HepG2 (cell line): ENCODE data around the gene ALKBH5. TPM values are rescaled to one million over a fixed set of nuclear protein-coding genes. Genes with fewer than 3 reads are reported as not detected.

ENCODE experiments used
- ATAC-seq: fragments of 200-7000 bp; cut with Tn5 transposase; 3 replicates; pipeline ENCODE4 v1.9.1; 2020; ENCODE audit warnings: mild to moderate bottlenecking, moderate library complexity
- BruUV-seq: library from RNA; stranded (reverse); fragments of 400-500 nt; replicated peaks from 2 replicates; lab custom pipeline; 2021; lab: Mats Ljungman, UMichigan
- CTCF ChIA-PET: fragments of 300-600 bp; formaldehyde crosslinking; extraction: SDS; loops from one replicate; lab custom pipeline; 2021; ENCODE audit warnings: low total read pairs, inconsistent platforms, low intra/inter-chr PET ratio; lab: Yijun Ruan, JAX
- POLR2A ChIA-PET: fragments of 350-600 bp; sonication (Branson Sonifier 250); formaldehyde crosslinking; loops from one replicate; lab custom pipeline; 2020; ENCODE audit warnings: antibody characterized with exemption, inconsistent platforms; lab: Yijun Ruan, JAX
- DNase-seq: peaks from one replicate; pipeline ENCODE4 v3.0.0-alpha.2; 2015; ENCODE audit warnings: low spot score
- FAIRE-seq: peaks from 3 replicates; lab custom pipeline; 2011; peaks lifted over from hg19 to GRCh38; lab: Jason Lieb, UNC
- H2AFZ ChIP-seq: one replicate; pipeline ENCODE4 v1.6.1; 2011; ENCODE audit warnings: low read length, inconsistent platforms
- H3K27ac ChIP-seq: fragments of 300-600 bp; 3 replicates; pipeline ENCODE4 v1.8.0; 2011; ENCODE audit warnings: mixed run types, mild to moderate bottlenecking, mixed read lengths, low read length, inconsistent platforms; ENCODE audit not compliant: insufficient read depth; ENCODE audit errors: extremely low read length
- H3K27me3 ChIP-seq, 2 experiments: fragments of 200-600 bp in 1 of 2; 2 replicates in 1 of 2; 3 replicates in 1 of 2; pipeline versions ENCODE4 v1.6.0 to v1.8.0; 2011; ENCODE audit warnings: low read length in 2 of 2, mild to moderate bottlenecking in 2 of 2, moderate library complexity in 2 of 2, inconsistent platforms in 1 of 2; ENCODE audit not compliant: insufficient read depth in 2 of 2, control insufficient read depth in 1 of 2
- H3K36me3 ChIP-seq, 2 experiments: fragments of 200-600 bp in 1 of 2; replicated peaks in 1 of 2; 2 replicates in 1 of 2; 3 replicates in 1 of 2; pipeline versions ENCODE4 v1.5.1 to v1.8.0; 2011; ENCODE audit warnings: low read length in 2 of 2, inconsistent platforms in 1 of 2; ENCODE audit not compliant: insufficient read depth in 2 of 2, control insufficient read depth in 1 of 2
- H3K4me1 ChIP-seq: 2 replicates; pipeline ENCODE4 v1.5.1; 2012; ENCODE audit warnings: low read length, inconsistent platforms; ENCODE audit not compliant: insufficient read depth
- H3K4me2 ChIP-seq: 2 replicates; pipeline ENCODE4 v1.6.0; 2011; ENCODE audit warnings: low read depth, low read length, inconsistent platforms
- H3K4me3 ChIP-seq, 3 experiments: fragments of 200-600 bp in 1 of 3; sonication (generic), shearing (Covaris generic) in 1 of 3; replicated peaks in 1 of 3; 2 replicates each; pipeline ENCODE4 v1.5.1; 2011 to 2016; ENCODE audit warnings: low read length in 3 of 3, inconsistent platforms in 2 of 3, low read depth in 2 of 3, mild to moderate bottlenecking in 2 of 3, control low read depth in 1 of 3, mixed read lengths in 1 of 3; ENCODE audit not compliant: insufficient read depth in 1 of 3
- H3K79me2 ChIP-seq: one replicate; pipeline ENCODE4 v1.6.1; 2011; ENCODE audit warnings: low read length, inconsistent platforms; ENCODE audit not compliant: insufficient read depth
- H3K9ac ChIP-seq: 2 replicates; pipeline ENCODE4 v1.6.0; 2011; ENCODE audit warnings: mild to moderate bottlenecking, low read depth, low read length, inconsistent platforms; ENCODE audit not compliant: insufficient read depth
- H3K9me3 ChIP-seq: 2 replicates; pipeline ENCODE4 v1.5.1; 2012; ENCODE audit warnings: mild to moderate bottlenecking, low read length
- H4K20me1 ChIP-seq: 2 replicates; pipeline ENCODE4 v1.6.0; 2011; ENCODE audit warnings: inconsistent platforms, mild to moderate bottlenecking, low read length, moderate library complexity; ENCODE audit not compliant: insufficient read depth
- KDM5B ChIP-seq: sonication (generic); formaldehyde crosslinking; IDR thresholded peaks from 2 replicates; pipeline ENCODE4 v1.4.0; 2020; ENCODE audit warnings: missing genetic modification reagents, mild to moderate bottlenecking, borderline replicate concordance
- MAX ChIP-seq: IDR thresholded peaks from 2 replicates; pipeline ENCODE4 v1.6.1; 2012; ENCODE audit warnings: inconsistent platforms
- MTA1 ChIP-seq: sonication (generic); formaldehyde crosslinking; IDR thresholded peaks from 2 replicates; pipeline ENCODE4 v1.4.0; 2020; ENCODE audit warnings: missing genetic modification reagents, mild to moderate bottlenecking, borderline replicate concordance
- NCOA1 ChIP-seq: sonication (generic); formaldehyde crosslinking; IDR thresholded peaks from 2 replicates; pipeline ENCODE4 v1.9.0; 2021; ENCODE audit warnings: missing genetic modification reagents
- NCOA2 ChIP-seq: sonication (generic); formaldehyde crosslinking; IDR thresholded peaks from 2 replicates; pipeline ENCODE4 v1.8.0; 2022; ENCODE audit warnings: inconsistent platforms
- SP1 ChIP-seq, 2 experiments: fragments of 450-650 bp in 1 of 2; sonication (generic) in 1 of 2; formaldehyde crosslinking in 1 of 2; IDR thresholded peaks; 2 replicates each; pipeline versions ENCODE4 v1.4.0 to v1.6.1; 2016 to 2020; ENCODE audit warnings: missing genetic modification reagents in 1 of 2
- SRSF4 ChIP-seq: fragments of 200-400 bp; formaldehyde crosslinking; IDR thresholded peaks from one replicate; pipeline ENCODE4 v1.6.1; 2018; ENCODE audit warnings: mild to moderate bottlenecking, low read depth, low read length, moderate library complexity; ENCODE audit not compliant: poor library complexity, severe bottlenecking
- ZNF503 ChIP-seq: sonication (generic); formaldehyde crosslinking; IDR thresholded peaks from 2 replicates; pipeline ENCODE4 v1.4.0; 2020; ENCODE audit warnings: missing genetic modification reagents
- ZNF577 ChIP-seq: sonication (generic); formaldehyde crosslinking; IDR thresholded peaks from 2 replicates; pipeline ENCODE4 v1.4.0; 2020; ENCODE audit warnings: mild to moderate bottlenecking, low read depth, missing genetic modification reagents, borderline replicate concordance
- ZNF598 ChIP-seq: sonication (generic); formaldehyde crosslinking; IDR thresholded peaks from 2 replicates; pipeline ENCODE4 v1.5.1; 2020; ENCODE audit warnings: mild to moderate bottlenecking, missing genetic modification reagents, borderline replicate concordance
- ZZZ3 ChIP-seq: sonication (generic); formaldehyde crosslinking; IDR thresholded peaks from 2 replicates; pipeline ENCODE4 v1.4.0; 2020; ENCODE audit warnings: missing genetic modification reagents, mild to moderate bottlenecking, borderline replicate concordance
- WGBS: methylation state at CpG from one replicate; pipeline ENCODE4 v1.1.6; 2017; ENCODE audit warnings: low lambda C conversion rate; 5-methylcytosine and 5-hydroxymethylcytosine counted together
- in situ Hi-C: cut with HindIII; loops from 2 replicates; pipeline ENCODE4 v1.10.0; 2017; ENCODE audit warnings: low pct_unique_long_range_greater_than_20kb; ENCODE audit not compliant: extremely low pct_ligation_motif_present
- intact Hi-C: fragments of 100-400 bp; cut with micrococcal nuclease; formaldehyde crosslinking; loops from one replicate; pipeline ENCODE4 v1.10.0; 2022; ENCODE audit not compliant: unreplicated experiment
- polyA plus RNA-seq, 8 experiments: library from polyadenylated mRNA; depleted of rRNA in 3 of 8; stranded (reverse) in 7 of 8; unstranded in 1 of 8; fragments of >200 nt; fragmentation: Illumina TruSeq in 4 of 8; extraction: Trizol in 4 of 8; gene quantifications; 2 replicates each; pipeline versions ENCODE4 v1.2.1 to v1.2.3, GENCODE V29; 2011 to 2016; ENCODE audit warnings: low read depth in 4 of 8, missing spikeins in 1 of 8, mixed read lengths in 1 of 8; ENCODE audit not compliant: insufficient read depth in 1 of 8
- total RNA-seq, 5 experiments: library from RNA; depleted of rRNA; stranded (reverse); fragments of >200 nt; fragmentation: Illumina TruSeq; extraction: Trizol; gene quantifications; 2 replicates each; pipeline ENCODE4 v1.2.3, GENCODE V29; 2016; ENCODE audit warnings: low read depth in 1 of 5
- TF ChIP-seq, protein P1 (sequence below): sonication (generic); formaldehyde crosslinking; IDR thresholded peaks from 2 replicates; pipeline ENCODE4 v1.4.0; 2020; ENCODE audit warnings: missing genetic modification reagents
- TF ChIP-seq, protein P2 (sequence below): sonication (generic); formaldehyde crosslinking; IDR thresholded peaks from 2 replicates; pipeline ENCODE4 v1.5.0; 2020; ENCODE audit warnings: missing genetic modification reagents

The ALKBH5 gene
- total and polyA plus RNA-seq, 2 of the 13 experiments (the other 11 are each of a cell fraction or from before 2014, with no cell fraction given), result 68.9 to 76.9 TPM

DNA sequence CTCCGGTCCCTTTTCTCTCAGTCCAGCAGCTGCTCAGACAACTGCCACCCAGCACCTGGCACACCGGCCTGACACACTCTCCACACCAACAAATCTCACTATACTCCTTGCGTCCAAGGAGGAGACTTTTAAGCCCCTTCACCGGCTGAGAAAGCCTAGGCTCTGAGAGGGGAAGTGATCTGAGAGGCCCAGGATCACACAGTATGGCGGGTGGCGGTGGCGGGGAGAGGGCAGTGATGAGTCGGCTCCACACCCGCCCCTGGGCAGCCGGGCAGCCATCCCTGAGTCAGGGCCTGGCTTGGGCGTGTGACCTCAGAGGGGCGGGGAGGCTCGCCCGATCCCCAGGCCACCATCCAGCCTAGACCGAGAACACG, 74.3 kb downstream of the ALKBH5 start (continued):
- TF ChIP-seq, protein P1, sequence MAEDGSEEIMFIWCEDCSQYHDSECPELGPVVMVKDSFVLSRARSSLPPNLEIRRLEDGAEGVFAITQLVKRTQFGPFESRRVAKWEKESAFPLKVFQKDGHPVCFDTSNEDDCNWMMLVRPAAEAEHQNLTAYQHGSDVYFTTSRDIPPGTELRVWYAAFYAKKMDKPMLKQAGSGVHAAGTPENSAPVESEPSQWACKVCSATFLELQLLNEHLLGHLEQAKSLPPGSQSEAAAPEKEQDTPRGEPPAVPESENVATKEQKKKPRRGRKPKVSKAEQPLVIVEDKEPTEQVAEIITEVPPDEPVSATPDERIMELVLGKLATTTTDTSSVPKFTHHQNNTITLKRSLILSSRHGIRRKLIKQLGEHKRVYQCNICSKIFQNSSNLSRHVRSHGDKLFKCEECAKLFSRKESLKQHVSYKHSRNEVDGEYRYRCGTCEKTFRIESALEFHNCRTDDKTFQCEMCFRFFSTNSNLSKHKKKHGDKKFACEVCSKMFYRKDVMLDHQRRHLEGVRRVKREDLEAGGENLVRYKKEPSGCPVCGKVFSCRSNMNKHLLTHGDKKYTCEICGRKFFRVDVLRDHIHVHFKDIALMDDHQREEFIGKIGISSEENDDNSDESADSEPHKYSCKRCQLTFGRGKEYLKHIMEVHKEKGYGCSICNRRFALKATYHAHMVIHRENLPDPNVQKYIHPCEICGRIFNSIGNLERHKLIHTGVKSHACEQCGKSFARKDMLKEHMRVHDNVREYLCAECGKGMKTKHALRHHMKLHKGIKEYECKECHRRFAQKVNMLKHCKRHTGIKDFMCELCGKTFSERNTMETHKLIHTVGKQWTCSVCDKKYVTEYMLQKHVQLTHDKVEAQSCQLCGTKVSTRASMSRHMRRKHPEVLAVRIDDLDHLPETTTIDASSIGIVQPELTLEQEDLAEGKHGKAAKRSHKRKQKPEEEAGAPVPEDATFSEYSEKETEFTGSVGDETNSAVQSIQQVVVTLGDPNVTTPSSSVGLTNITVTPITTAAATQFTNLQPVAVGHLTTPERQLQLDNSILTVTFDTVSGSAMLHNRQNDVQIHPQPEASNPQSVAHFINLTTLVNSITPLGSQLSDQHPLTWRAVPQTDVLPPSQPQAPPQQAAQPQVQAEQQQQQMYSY (CRISPR knock-in tag), result 0 out of 2 replicates have a peak, but pooled peaks have one; percentile 41
- TF ChIP-seq ZNF503 (CRISPR knock-in tag) (peak; percentile 40; the same call in 1 of the 2 replicates), KDM5B (CRISPR knock-in tag) (no peak)
- TF ChIP-seq, all 625 proteins: peak for 65

DNA sequence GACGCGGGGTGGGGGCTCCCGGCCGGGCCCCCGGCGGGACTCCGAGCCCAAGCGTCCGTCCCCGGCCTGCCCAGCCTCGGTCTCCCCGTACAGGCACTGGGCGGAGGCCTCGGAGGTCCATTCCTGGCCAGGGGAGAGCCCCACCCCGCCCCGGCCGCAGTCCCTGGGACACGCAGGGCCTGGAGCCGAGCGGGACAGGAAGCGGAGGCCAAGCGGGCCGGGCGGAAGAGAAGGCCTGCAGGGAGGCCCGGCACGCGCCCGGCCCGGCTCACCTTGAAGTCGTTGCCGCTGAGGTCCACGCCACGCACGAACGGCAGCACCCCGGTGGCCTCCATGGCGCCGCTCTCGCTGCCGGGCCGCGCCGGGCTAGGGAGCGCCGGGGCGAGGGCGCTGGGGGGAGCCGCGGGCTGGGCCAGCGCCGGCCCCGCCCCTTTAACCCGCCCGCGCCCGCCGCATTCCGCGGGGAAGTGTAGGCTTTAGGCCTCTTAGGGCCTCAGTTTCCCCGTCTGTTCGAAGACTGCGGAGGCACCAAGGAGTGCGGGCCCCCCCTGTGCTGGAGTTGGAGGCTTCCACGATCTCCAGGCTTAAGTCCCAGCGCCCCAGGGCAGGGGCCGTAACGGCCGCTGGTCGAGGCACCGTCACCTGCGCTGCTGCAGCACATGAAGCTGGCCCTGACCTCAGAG, 74.9 kb downstream of the ALKBH5 start, which contains the start of gene FLII:
TSS of gene FLII (minus strand) at position 383 of the 683 bp plus-strand sequence. CDS start at position 335, 48 bp downstream.
- BruUV-seq, result no TSS peak
- peak within 1 kb of the TSS; percentile 94 for H3K9ac ChIP-seq
- H3K9me3 ChIP-seq, result no peaks in the 10 kb centered on the region
- ChIA-PET CTCF (no interaction called here), POLR2A (interaction anchor here (0.9 to 2.7 kb wide), 4 partner anchors 9 to 68 kb away, joined by 3 to 7 read pairs (median 5); no protein-coding TSS in a partner anchor)
- intact Hi-C loops, result loop anchor here (5.0 kb wide), 1 partner anchor 59 kb away; the partner anchor contains the start of gene SMCR8
- in situ Hi-C loops, result loop anchor here (5.0 kb wide), 1 partner anchor 36 kb away; no protein-coding TSS in a partner anchor
- no peaks in the 10 kb centered on the region; a peak in 1 of 5 replicates for H3K27me3 ChIP-seq
- peak; percentile 46 for ATAC-seq
- H3K4me1 ChIP-seq, result peaks cover 34% of the 10 kb centered on the region
- peak within 1 kb of the TSS; percentile 67 to 95 (median 87) for H3K4me3 ChIP-seq
- WGBS, result 1% methylated on average over 21 of the region's 71 CpGs
- no peak for FAIRE-seq
- H3K27ac ChIP-seq, result peak within 1 kb of the TSS; percentile 82
- H3K79me2 ChIP-seq, result peaks cover 30% of the 10 kb centered on the region
- H3K4me2 ChIP-seq, result peak within 1 kb of the TSS; percentile 99
- peak; percentile 19 for DNase-seq
- H4K20me1 ChIP-seq, result peaks cover 8% of the 10 kb centered on the region; the same call in 1 of the 2 replicates
- H2AFZ ChIP-seq, result peak within 1 kb of the TSS; percentile 89
- peaks cover 11 to 34% of the 10 kb centered on the region in 2 experiments; a peak in 4 of 5 replicates for H3K36me3 ChIP-seq
- TF ChIP-seq SRSF4 (no peak), NCOA1 (CRISPR knock-in tag) (peak; percentile 31; the same call in 1 of the 2 replicates), ZZZ3 (CRISPR knock-in tag) (no peak; the same call in 1 of the 2 replicates), SP1 (IDR thresholded peaks at IDR 0.05) (no peak), SP1 (CRISPR knock-in tag; IDR thresholded peaks at IDR 0.05) (no peak; the same call in 1 of the 2 replicates), MAX (peak; percentile 59), ZNF577 (no peak), ZNF598 (CRISPR knock-in tag) (0 out of 2 replicates have a peak, but pooled peaks have one; percentile 15), NCOA2 (CRISPR knock-in tag) (no peak; the same call in 1 of the 2 replicates), MTA1 (CRISPR knock-in tag) (no peak; the same call in 1 of the 2 replicates)
- TF ChIP-seq, protein P2, sequence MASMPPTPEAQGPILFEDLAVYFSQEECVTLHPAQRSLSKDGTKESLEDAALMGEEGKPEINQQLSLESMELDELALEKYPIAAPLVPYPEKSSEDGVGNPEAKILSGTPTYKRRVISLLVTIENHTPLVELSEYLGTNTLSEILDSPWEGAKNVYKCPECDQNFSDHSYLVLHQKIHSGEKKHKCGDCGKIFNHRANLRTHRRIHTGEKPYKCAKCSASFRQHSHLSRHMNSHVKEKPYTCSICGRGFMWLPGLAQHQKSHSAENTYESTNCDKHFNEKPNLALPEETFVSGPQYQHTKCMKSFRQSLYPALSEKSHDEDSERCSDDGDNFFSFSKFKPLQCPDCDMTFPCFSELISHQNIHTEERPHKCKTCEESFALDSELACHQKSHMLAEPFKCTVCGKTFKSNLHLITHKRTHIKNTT (CRISPR knock-in tag), result no peak
